AG08395 (cell line): ENCODE data around the gene ATP6V1A.

Experiments
- DNase-seq: peaks from one replicate; pipeline ENCODE4 v3.0.0; 2012; ENCODE audit warnings: mixed read lengths, low spot score

The ATP6V1A gene

DNA sequence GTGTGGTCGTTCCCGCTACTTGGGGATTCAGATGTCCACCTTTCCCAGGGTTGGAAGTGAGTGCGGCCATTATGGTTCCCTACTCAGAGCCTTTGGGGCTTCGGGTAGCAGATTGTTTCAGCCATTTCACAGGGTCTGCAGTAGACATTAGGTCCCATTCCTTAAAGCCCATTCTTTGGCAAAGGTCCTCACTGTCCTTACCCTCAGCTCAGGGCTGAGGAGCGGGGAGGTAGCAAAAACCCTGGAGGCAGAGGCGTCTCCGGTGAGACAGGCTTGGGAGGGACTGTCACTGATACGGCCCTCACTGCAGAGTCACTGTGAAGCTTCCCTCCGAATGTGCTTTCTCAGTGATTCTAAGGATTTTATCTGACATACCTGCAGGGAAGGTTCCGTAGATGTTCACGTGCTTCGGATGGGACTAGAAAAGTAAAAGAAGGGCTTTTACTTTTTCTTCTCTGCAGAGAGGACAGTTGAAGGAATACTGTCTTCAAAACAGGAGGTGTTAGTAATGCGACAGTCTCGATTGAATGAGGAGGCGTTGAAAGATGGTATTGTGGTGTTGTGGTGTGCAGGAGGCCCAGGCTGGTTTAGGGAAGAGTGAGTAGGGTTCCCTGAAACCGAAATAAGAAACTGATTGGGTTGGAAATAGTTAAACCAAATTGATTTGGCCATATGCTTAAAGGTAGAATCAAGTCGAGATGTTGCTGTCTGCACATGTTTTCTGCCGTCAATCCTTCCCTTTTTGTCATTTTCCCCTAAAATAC is 630 bp downstream of the ATP6V1A start:
- DNase-seq, result no peak

DNA sequence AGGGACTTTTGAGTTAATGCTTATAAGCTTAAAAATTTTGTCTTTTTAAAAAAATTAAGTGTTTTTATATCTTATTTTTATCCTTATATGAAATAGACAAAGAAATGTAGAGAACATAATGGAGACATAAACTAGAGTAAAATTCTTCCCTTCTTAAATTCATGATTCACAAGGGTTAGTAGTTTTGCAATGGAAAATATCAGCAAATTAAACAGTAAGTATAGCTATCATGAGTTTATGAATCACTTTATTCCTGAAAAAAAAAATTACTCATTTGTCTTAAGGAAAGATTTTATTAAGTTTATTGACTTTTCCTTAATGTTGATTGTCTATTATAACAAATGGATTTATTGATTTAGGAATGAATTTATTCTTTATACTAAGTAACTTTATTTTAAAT is 4.3 kb downstream of the ATP6V1A start:
- DNase-seq, result no peak

DNA sequence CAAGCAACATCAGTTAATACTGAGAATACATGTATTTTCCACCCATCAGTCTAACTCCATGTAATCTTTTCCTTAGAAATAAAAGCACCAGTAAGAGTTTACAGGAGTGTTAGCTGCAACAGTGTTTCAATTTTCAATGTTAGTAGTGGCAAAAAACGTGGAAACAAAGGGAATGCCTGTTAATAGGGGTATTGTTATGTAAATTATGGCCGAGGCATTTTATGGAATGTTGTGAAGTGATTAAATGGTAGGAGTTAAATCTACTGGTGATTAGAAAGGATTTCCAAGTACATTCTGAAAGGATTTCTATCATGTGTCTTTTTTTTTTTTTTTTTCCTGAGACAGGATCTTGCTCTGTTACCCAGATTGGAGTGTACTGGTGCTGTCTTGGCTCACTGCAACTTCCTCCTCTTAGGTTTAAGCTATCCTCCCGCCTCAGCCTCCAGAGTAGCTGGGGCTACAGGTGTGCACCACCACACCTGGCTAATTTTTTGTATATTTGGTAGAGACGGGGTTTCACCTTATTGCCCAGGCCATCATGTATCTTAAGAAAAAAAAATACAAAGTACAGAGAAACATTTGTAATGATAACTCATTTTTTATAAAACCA is 6.6 kb downstream of the ATP6V1A start:
- no peak for DNase-seq

DNA sequence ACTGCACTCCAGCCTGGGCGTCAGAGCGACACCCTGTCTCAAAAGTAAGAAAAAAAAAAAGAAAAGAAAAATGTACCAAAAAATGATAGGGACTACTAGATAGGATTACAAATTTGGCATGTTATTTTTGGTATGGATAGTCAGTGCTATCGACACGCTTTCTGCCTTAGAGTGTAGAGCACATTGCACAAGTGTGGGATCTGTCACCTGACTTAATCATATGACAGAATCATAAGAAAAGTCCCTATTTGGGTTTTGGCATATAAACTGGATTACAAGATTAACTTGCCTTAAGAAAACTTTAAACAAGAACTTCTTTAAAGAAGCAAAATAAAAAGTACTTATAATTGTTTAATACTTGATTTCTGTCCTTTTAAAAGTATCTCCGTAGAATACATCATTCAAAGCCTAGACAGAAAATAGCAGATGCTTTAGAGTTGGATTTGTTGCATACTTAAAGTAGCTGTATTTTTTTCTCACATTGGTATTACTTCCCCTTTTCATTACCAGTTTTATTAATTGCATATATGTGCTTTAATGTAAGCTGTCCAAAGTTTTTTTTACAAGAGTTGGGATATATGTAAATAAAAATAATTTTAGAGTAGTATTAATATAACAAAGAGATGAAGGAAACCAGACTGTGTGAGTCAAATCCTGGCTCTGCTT is 7.8 kb downstream of the ATP6V1A start:
- DNase-seq, result no peak

DNA sequence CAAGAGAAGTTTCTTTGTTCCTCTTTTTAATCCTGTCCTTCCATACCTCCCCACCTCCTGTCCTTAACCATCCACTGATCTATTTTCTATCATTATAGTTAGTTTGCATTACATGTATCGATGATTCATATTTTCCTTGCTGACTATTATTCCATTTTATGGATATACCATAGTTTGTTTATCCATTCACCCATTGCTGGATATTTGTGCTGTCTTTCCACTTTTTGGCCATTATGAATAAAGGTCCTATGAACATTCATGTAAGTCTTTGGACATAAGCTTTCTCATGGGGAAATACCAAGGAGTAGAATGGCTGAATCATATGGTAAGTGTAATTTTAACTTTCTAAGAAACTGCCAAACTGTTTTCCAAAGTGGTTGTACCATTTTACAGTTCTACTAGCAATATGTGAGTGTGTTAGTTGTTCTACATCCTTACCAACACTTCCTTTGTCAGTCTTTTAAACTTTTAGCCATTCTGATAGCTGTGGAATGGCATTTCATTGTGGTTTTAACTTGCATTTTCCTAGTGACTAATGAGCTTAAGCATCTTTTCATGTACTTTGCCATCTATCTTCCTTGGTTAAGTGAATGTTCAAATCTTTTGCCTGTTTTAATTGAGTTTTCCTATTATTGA is 11.7 kb downstream of the ATP6V1A start:
- peak; percentile 40 for DNase-seq

DNA sequence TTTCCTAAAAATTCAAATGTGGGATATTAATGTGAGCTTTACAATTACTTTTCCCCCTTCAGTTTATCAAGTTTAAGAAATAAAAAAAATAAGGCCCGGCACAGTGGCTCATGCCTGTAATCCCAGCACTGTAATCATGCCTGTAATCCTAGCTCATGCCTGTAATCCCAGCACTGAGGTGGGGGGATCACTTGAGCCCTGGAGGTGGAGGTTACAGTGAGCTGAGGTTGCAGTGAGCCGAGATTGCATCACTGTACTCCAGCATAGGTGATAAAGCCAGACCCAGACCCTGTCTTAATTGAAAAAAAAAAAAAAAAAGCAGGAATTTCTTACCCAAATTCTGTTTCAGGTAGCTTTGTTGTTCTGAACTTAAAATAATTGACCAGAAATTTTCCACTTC is 17.9 kb downstream of the ATP6V1A start:
- DNase-seq, result no peak

DNA sequence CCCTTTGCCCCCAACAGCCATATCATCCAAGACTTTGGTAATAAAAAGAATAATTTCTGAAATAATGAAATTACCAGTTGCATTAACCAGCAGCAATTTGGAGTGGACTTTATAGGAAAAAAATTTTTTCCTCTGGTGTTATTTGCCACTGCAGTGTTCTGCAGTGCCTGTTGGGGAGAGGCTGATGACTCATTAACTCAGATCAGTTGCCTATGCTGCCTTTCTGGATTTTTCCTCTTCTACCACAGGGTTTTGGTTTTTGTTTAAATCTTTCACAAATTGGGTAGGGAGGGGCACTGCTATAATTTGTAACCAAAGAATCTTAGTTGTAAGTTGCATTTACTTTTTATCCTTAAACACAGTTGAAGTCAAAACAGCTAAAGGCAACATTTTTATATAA is 22.7 kb downstream of the ATP6V1A start:
- DNase-seq, result peak; percentile 77

DNA sequence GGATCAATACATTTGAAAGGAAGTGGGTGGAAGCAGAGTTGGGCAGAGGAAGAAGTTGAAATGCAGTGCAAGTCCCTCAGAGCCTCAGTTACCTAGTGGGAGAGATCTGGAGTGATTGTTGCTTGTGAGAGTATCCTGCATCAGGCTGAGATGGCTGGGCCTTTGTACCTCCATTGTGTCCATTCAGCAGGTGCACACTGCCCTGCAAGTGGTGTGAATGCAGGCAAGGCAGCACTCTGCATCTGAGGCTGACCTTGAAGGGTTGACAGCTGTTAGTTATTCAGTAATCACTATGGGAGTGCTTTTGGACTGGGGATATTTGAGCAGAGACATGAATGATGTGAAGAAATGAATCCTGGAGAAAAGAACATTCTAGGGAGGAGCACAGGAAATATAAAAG is 25.2 kb downstream of the ATP6V1A start:
- no peak for DNase-seq

DNA sequence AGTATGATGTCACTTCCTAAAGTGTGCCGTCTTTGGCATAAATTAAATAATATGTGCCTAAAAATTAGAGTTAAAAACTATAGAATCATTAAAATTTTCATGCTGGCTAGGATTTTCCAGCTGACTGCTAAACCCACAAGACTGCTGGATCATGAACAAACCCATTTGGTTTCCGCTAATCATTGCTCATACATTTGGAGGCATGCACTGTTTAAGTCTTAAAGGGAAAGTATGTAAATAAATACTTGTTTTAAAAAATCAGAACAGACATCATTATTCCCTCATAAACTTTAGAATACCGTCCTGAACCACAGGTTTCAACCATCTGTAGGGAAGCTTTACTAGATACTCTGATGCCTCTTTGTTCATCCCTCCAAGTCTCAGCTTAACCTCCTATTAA is 26.5 kb downstream of the ATP6V1A start:
- peak; percentile 67 for DNase-seq

DNA sequence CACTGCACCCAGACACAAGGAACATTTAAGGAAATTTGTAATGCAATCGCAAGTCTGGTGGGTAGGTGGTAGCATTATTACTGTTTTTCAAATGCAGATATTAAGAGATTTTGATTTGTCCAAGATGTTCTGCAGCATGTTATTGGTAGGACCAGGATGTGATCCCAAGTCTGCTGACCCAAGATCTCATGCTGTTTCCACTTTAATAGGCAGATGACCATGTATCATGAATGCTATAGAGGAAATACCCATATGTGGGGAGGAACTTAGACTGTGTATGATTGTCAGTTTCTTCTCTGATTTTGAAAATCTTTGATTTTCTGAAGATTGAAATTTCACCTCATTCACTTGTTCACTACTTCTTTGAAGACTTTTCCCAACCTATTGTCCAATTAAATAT is 28.7 kb downstream of the ATP6V1A start:
- DNase-seq, result no peak

DNA sequence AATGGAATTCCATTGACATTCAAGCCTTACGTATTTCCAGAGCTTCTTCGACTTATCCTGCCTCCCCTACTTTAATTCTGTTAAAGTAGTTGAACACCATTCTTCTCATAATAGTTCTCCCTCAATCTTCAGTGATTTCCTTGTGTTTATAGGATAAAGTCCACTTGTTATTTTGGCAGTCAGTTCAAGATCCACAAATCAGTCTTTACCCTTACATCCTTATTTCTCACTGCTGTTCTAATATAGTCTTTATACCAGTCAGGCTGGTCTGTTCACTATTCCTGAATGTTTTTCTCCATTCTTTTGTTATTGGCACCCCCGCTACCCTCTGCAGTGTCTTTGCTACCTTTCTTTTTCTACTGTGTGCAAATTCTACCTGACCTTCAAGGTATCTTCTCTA is 29.7 kb downstream of the ATP6V1A start:
- no peak for DNase-seq

DNA sequence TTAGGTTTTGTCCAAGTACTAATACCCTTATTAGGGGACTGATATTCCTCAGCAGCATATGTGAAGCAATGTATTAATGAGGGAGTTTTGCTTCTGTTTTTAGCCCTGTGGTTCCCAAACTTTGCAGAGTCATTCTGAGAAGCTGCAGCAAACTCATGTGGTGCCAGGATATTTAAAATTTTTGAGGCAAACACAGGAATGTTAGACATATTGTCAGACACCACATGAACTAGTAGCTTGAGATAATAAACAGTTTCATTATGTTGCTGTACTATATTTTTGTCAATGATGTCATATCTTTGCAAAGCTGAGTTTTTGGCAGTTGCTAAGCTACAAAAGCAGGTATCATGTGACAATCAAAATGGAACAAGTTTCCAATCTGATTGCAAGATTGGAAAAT is 36.6 kb downstream of the ATP6V1A start:
- DNase-seq, result peak; percentile 93

DNA sequence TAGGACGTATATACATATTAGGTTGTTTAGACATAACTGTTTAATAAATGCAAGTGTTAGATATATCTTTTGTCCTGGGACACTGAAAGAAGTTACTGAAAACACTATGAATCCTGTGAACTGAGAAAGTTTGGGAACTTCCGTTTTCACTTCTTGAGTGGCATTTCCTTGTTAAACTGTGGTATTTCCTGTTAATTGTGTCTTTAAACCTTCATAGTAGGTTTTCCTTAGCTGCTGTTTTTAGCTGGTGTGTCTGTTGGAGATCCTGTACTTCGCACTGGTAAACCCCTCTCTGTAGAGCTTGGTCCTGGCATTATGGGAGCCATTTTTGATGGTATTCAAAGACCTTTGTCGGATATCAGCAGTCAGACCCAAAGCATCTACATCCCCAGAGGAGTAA is 37.1 kb downstream of the ATP6V1A start:
- no peak for DNase-seq

DNA sequence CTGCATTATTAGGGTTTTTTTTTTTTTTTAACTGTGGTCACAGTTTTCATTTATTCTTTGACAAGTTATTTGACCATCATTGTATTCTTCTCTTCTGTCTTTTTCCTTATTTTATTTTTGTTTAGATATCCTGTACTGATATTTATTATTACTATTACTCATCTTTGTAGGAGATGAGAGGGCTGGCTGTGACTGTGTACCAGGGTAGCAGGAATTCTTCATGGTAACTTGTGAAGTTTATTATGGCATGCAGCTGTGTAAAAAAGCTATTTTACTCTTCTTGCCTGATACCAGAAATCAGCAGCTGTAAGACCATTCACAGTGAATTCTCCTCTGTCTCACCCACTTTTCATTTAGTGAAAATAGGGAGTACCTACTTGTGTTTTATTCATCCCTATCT is 44.5 kb downstream of the ATP6V1A start:
- no peak for DNase-seq

DNA sequence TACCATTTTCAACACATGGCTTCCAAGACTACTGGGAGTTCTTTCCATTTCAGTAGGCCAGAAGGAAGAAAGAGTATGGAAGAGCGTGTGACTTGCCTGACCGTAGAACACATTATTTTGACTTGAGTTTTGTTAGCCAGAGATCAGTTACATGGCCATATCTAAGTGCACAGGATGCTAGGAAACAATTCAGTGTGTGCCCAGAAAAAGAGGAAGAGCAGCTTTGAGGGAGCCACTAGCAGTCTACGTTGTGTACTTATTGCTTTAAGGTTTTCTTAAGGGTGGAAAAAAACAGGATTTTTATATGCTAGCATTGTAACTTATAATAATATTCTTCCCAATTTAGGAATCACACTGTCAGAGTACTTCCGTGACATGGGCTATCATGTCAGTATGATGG is 47.7 kb downstream of the ATP6V1A start:
- no peak for DNase-seq

DNA sequence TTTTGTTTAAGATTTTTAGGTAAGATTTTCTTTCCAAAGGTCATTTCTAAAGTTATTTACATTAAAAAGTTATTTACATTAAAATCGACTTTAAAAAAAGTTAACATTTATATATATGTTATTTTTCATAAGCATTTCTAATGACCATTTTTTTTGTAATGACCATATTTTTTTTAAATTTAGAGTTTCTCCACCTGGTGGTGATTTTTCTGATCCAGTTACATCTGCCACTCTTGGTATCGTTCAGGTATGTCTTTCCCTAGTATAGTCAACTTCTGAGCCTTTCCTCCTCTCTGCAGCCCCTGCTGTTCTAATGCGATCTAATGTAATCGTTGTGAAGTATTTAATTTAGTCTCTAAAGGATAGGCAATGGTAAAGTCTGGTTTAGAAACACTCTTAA is 48.9 kb downstream of the ATP6V1A start:
- no peak for DNase-seq

DNA sequence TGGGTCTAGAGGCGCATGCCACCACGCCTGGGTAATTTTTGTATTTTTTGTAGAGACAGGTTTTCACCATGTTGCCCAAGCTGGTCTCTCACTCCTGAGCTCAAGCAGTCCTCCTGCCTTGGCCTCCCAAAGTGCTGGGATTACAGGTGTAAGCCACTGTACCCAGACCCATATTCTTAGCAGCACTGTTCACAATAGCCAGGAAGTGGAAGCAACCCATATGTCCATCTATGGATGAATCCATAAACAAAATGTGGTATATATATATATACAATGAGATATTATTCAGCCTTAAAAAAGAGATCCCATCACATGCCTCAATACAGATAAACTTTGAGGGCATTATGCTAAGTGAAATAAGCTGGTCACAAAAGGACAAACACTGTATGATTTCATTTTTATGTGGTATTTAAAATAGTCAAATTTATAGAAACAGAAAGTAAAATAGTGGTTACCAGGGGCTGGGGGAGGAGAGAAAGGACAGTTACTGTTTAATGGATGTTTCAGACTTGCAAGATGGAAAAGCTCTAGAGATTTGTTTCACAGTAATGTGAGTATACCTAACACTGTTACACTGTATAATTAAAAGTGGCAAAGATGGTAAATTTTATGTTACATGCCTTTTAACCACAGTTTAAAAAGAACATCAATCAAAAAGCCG is 56.1 kb downstream of the ATP6V1A start:
- DNase-seq, result no peak

DNA sequence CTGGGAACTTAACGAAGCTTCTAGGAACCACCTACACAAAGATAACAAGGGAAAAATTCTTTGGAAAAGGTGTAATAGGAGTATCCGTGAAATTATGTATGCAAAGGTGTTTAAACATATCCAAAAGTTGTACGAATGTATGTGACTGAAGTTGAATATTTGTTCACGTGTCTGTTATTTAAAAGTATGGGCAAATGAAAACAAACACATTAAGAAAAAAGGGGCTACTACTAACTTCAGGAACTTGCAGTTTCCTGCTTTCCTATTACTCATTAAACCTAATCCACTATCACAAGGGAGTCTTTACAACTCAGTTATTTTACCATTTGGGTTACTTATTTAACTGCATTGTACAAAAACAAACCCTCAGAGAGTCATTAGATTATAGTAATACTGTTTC is 57.8 kb downstream of the ATP6V1A start:
- no peak for DNase-seq

DNA sequence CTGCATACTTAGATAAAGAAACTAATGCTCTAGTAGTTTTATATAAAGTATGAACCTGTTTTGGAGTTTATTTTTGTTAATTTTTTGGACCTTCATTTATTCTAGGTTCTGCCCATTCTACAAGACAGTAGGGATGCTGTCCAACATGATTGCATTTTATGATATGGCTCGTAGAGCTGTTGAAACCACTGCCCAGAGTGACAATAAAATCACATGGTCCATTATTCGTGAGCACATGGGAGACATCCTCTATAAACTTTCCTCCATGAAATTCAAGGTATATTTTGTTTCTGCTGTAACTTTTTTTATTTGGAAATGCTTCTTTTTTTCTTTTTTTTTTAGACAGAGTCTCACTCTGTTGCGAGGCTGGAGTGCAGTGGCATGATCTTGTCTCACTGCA is 58.4 kb downstream of the ATP6V1A start:
- DNase-seq, result no peak

DNA sequence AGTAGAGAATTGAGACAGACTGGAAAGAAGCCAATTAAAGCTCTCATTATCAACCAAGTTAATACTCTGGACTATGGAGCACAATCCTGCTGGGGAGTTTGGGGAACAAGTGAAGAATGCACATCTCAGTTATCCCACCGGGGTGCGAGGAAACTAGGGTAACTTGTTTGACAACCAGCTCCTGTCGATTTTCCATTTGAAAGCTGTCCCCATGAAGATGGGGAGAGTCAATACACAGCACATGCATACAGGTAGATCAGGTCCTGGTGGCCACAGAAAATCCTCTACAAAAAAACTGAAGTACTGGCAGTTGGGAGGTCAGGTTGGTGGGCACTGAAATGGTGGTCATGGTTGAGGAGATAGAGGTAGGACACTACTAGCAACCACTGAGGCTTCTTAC is 66.0 kb downstream of the ATP6V1A start:
- no peak for DNase-seq

DNA sequence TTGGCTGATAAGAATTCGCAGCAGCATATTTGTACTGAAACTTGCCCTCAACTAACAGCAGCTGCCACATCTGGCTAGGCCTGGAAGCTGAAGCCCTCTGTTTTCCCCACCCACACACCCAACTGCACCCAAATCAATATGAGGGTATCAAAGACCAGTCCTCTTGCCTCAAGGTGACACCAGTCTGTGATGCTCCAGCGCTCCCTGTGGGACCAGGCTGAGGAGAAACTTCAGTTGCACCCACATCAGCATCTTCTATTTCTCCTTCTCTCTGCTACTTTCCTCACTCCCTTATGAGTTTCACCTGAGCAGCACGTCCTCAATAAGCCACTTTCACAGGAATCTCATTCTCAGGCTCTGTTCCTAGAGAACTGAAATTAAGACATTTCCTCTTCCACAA is 73.0 kb downstream of the ATP6V1A start:
- no peak for DNase-seq

DNA sequence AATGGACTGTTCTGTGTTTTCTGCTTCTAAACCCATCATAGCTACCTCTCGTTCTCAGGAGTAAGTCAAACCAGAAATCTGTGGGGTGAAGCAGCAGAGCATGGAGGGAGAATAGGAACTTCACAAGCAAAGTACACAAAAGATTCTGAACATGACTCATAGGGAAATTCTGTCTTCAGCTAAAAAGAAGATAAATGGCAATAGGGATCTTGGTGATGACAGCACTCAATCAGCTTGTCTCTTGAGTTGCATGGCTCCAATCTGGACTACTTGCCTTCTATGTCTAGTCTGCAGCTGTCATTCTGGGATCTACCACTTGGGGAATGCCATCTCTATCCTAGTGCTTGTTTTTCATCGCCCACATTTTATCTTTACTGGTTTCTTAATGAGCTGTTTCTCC is 78.3 kb downstream of the ATP6V1A start:
- peak; percentile 12 for DNase-seq

DNA sequence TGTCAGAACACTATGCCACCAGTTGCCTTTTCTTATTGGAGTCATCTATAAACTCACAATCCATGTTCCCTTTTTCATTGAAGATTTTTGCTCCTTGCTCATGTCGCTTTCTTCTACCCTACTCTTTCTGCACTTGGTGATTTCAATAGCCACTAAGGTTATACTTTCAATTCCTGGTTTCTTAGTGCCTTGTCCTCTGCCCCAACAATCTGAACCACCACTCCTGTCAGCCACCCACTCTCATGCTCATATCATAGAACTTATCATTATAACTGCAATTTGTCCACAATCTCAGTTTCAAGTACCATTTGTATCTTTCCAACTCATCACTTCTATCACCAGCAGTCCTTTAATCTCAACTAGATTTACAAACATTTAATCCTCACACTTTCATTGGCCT is 81.8 kb downstream of the ATP6V1A start:
- no peak for DNase-seq
